ENCODE results near the gene ZNF362. TPM values are rescaled to one million over a fixed set of nuclear protein-coding genes. Genes with fewer than 3 reads are reported as not detected.

ZNF362 gene
- total RNA-seq, 1 donor from 2014 or later, result 10.9 TPM

GRCh38 chr1:33231166-33231565, 25.1 kb upstream of the ZNF362 start:
- Histone ChIP-seq H3K4me3 (no peak overlapping the region), H3K9me3 (ENCODE audit: low read depth) (no peaks in the 10 kb centered on the region), H3K36me3 (no peaks in the 10 kb centered on the region), H3K79me2 (ENCODE audit: low read depth) (no peaks in the 10 kb centered on the region), H3F3A (ENCODE audit: low read depth) (peaks cover 10% of the 10 kb centered on the region), H3K9ac (no peak overlapping the region), H3K4me1 (peaks cover 10% of the 10 kb centered on the region), H3K4me2 (no peak overlapping the region), H4K20me1 (ENCODE audit: low read depth) (no peaks in the 10 kb centered on the region), H3K27me3 (no peaks in the 10 kb centered on the region), H2AFZ (replicated peaks) (no peak overlapping the region), H3K27ac (no peak overlapping the region)
- Mint-ChIP-seq H3K27ac (no peak overlapping the region), H3K9me3 (peaks cover 4% of the 10 kb centered on the region), H3K4me1 (peaks cover 21% of the 10 kb centered on the region), H3K27me3 (ENCODE audit: insufficient read depth, low read depth) (peaks cover 5% of the 10 kb centered on the region), H3K4me3 (no peak overlapping the region), H3K36me3 (no peaks in the 10 kb centered on the region)
- TF ChIP-seq CTCF (IDR thresholded peaks at IDR 0.05) (no peak), EZH2 (IDR thresholded peaks at IDR 0.05) (no peak), EZH2phosphoT487 (IDR thresholded peaks at IDR 0.05) (no peak)
- no peak for DNase-seq (ENCODE audit: low spot score)

- Histone ChIP-seq H2AFZ (replicated peaks) (no peak overlapping the region), H3F3A (ENCODE audit: low read depth) (peaks cover 10% of the 10 kb centered on the region), H3K27ac (no peak overlapping the region), H4K20me1 (ENCODE audit: low read depth) (no peaks in the 10 kb centered on the region), H3K4me2 (no peak overlapping the region), H3K9ac (no peak overlapping the region), H3K79me2 (ENCODE audit: low read depth) (no peaks in the 10 kb centered on the region), H3K27me3 (no peaks in the 10 kb centered on the region), H3K36me3 (no peaks in the 10 kb centered on the region), H3K4me3 (no peak overlapping the region), H3K9me3 (ENCODE audit: low read depth) (no peaks in the 10 kb centered on the region), H3K4me1 (peaks cover 10% of the 10 kb centered on the region)
- TF ChIP-seq CTCF (IDR thresholded peaks at IDR 0.05) (no peak), EZH2phosphoT487 (IDR thresholded peaks at IDR 0.05) (no peak), EZH2 (IDR thresholded peaks at IDR 0.05) (no peak)
- Mint-ChIP-seq H3K27me3 (ENCODE audit: insufficient read depth, low read depth) (peaks cover 5% of the 10 kb centered on the region), H3K4me3 (no peak overlapping the region), H3K27ac (no peak overlapping the region), H3K9me3 (peaks cover 2% of the 10 kb centered on the region), H3K4me1 (peaks cover 25% of the 10 kb centered on the region), H3K36me3 (no peaks in the 10 kb centered on the region)
- no peak for DNase-seq (ENCODE audit: low spot score)
Observed at GRCh38 chr1:33232716-33233115, 23.6 kb upstream of the ZNF362 start.

- no peak overlapping the region for H3K27ac Mint-ChIP-seq
- Histone ChIP-seq H2AFZ (replicated peaks) (no peak overlapping the region), H3K79me2 (ENCODE audit: low read depth) (no peaks in the 10 kb centered on the region), H3K4me1 (peaks cover 10% of the 10 kb centered on the region), H3K9ac (no peak overlapping the region), H4K20me1 (ENCODE audit: low read depth) (no peaks in the 10 kb centered on the region), H3K4me2 (no peak overlapping the region), H3K9me3 (ENCODE audit: low read depth) (no peaks in the 10 kb centered on the region), H3K4me3 (no peak overlapping the region), H3K27ac (no peak overlapping the region), H3F3A (ENCODE audit: low read depth) (peaks cover 10% of the 10 kb centered on the region), H3K36me3 (no peaks in the 10 kb centered on the region), H3K27me3 (no peaks in the 10 kb centered on the region)
- peaks cover 2% of the 10 kb centered on the region for H3K9me3 Mint-ChIP-seq
- no peak for DNase-seq (ENCODE audit: low spot score)
- peaks cover 5% of the 10 kb centered on the region for H3K27me3 Mint-ChIP-seq (ENCODE audit: insufficient read depth, low read depth)
- TF ChIP-seq CTCF (IDR thresholded peaks at IDR 0.05), result no peak
- H3K4me1 Mint-ChIP-seq, result peaks cover 26% of the 10 kb centered on the region
- no peaks in the 10 kb centered on the region for H3K36me3 Mint-ChIP-seq
- H3K4me3 Mint-ChIP-seq, result no peak overlapping the region
Observed at GRCh38 chr1:33234131-33234530, 22.2 kb upstream of the ZNF362 start.

Data from neural progenitor cell (in vitro differentiated cells).